ENCODE results near the gene CD1B.
"Not testable (repeated sequence)": the region's sequence is repeated elsewhere in the genome, so short reads cannot be mapped to it uniquely, and the experiment has no call there.

Gene CD1B

DNA sequence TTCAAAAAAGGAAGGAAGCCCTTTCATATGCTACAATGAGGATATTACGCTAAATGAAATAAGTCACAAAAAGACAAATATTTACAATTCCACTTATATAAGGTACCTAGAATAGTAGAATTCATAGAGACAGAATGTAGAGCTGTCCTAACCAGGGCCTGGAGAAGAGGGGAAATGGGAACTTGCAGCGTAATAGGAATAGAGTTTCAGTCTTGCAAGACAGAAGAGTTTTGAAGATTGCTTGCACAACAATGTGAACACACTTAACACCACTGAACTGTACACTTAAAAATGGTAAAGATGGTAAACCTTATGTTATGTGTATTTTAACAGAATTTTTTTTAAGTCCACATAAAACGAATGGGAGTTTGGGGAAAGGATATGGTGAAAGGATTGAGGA lies 2.9 kb downstream of the CD1B start:
- DNase-seq (ENCODE audit: low spot score), result no peak

GRCh38 chr1:158327481-158327880 lies 3.9 kb downstream of the CD1B start:
- no peak for DNase-seq (ENCODE audit: low spot score)

GRCh38 chr1:158324395-158324794 lies 6.9 kb downstream of the CD1B start:
- no peak for DNase-seq (ENCODE audit: low spot score)

DNA sequence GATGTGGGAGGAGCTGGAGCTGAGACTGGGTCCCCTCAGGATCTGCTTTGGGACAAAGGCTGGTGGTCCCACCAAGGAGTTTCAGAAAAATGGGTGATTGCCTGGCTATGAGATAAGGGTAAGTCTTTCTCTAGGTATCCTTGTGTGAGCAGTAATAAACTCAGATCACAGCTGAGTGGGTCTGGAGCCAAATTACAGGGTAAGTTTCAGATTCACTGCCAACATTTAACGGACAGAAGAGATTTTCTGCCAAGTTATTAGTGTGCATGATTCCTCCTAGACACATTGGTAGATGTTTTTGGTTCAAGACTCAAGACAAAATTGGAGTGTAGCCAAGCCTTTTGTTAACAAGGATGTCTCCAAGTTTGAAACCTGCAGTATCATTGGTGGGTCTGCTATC lies 7.5 kb downstream of the CD1B start:
- no peak for DNase-seq (ENCODE audit: low spot score)

DNA sequence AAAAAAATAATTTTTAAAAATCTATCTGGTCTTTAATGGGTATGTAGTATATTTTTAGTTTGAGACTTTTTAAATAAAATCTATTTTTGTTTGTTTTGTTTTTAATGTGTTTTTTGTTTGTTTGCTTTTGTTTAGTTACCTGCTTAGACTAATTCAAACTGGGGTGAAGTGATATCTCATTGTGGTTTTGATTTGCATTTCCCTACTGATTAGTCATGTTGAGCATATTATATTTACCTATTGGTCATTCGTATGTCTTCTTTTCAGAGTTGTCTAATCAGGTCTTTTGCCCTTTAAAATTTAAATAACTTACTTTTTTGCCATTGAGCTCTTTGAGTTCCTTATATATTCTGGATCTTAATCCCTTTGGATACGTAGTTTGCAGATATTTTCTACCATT lies 20.3 kb downstream of the CD1B start:
- DNase-seq (ENCODE audit: low spot score), result no peak

GRCh38 chr1:158310623-158311022 lies 20.7 kb downstream of the CD1B start:
- DNase-seq (ENCODE audit: low spot score), result no peak

DNA sequence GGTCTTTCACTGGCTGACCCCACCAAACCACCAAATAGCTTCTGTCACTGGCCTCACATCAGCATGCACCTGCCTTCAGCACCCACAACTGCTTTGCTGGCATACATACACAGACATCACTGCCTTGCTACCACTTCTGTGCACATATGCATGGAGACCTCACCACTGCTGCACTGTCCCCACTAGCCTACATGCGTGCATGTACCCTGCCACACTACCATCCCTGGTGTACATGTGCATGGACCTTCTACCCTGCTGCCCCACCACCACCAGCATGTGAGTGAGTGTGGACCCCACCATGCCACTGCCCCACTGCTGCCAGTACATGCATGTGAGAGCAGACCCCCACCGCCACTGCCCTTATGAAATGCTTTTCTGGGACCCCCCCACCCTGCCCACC lies 35.5 kb downstream of the CD1B start:
- no peak for DNase-seq (ENCODE audit: low spot score)

GRCh38 chr1:158290321-158290844 lies 40.9 kb downstream of the CD1B start:
- no peak for DNase-seq (ENCODE audit: low spot score)

- DNase-seq (ENCODE audit: low spot score), result no peak
Observed at GRCh38 chr1:158289811-158290210, 41.5 kb downstream of the CD1B start, which contains the start of gene CD1C. Gene CD1C, plus strand, starts transcription at chr1:158289923. Its CDS starts 142 bp downstream, at chr1:158290065.

DNA sequence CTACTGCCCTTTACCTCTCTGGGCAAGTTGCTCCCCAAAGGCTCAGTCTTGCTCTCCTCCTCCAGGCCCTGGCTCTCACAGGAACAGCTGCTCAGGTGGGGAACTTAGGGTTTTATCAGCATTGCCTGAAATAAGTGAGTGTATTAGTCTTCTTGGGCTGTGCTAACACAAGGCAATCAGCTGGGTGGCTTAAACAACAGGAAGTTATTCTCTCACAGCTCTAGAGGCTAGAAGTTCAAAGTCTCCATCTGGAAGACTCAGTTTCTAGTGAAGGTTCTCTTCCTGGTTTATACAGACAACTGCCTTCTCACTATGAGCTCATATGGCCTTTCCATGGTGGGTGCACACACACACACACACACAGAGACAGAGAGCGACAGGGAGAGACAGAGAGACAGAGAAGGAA lies 44.4 kb downstream of the CD1B start:
- no peak for DNase-seq (ENCODE audit: low spot score)

- DNase-seq (ENCODE audit: low spot score), result no peak
Observed at GRCh38 chr1:158286487-158286886, 44.8 kb downstream of the CD1B start.

DNA sequence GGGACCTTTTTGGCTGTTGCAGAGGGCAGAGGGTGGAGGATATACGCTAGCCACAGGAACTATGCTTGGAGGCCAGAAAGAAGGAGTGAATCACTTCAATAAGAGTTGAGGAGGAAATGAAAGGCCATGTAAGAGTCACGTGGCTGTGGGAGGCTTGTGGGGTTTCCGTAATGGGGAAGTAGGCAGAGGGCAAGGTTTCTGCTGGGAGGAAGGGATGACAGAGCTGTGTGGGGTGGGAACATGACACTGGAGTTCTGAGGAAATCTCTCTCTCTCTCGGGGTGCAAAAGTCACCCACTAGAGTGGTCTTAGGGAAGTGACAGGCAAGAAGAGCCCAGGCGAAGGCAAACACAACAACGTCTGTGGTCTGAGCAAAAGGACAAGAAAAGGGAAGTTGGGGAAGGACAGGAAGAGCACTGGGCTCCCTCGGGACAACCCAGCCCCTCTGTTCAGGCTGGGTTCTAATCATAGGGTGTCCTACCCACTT lies 45.5 kb downstream of the CD1B start:
- no peak for DNase-seq (ENCODE audit: low spot score)

- DNase-seq (ENCODE audit: low spot score), result no peak
Observed at GRCh38 chr1:158283965-158284364, 47.4 kb downstream of the CD1B start.

DNA sequence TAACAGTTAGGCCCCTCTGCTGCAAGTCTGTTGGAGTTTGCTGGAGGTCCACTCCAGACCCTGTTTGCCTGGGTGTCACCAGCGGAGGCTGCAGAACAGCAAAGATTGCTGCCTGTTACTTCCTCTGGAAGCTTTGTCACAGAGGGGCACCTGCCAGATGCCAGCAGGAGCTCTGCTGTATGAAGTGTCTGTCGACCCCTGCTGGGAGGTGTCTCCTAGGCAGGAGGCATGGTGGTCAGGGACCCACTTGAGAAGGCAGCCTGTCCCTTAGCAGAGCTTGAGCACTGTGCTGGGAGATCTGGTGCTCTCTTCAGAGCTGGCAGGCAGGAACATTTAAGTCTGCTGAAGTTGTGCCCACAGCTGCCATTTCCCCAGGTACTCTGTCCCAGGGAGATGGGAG lies 48.9 kb downstream of the CD1B start:
- DNase-seq (ENCODE audit: low spot score), result not testable (repeated sequence)

All from iPS-NIHi11 (cell line).